ENCODE measurements around the gene ERI3.

Gene ERI3

DNA sequence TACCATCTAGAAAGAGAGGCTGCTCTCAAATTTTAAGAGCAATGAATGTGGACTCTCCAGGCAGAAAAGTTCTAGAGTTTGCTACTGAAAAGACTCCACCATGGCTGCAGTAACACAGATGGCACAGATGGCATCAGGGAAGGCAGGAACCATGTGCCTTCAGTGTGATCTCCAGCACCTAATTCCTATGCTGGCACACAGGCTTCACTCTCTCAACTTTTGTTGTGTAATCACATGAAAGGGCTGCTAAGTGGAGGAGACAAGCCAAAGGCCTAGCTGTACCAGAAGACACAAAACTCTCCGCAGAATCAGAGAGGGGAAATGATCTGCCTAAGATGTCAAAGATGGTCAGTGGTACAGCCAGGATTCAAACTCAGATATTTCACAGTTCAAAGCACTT is 31.1 kb downstream of the ERI3 start:
- Histone ChIP-seq H3K9ac (ENCODE audit: low read length) (no peak overlapping the region), H3K4me3 (ENCODE audit: low read length) (no peak overlapping the region), H3K27me3 (ENCODE audit: control insufficient read depth, insufficient read depth, low read length) (no peaks in the 10 kb centered on the region), H3K36me3 (ENCODE audit: control insufficient read depth, insufficient read depth, low read length) (no peaks in the 10 kb centered on the region), H3K27ac (ENCODE audit: low read depth, low read length) (no peak overlapping the region), H3K4me1 (ENCODE audit: control insufficient read depth, insufficient read depth, low read length) (peaks cover 5% of the 10 kb centered on the region)

DNA sequence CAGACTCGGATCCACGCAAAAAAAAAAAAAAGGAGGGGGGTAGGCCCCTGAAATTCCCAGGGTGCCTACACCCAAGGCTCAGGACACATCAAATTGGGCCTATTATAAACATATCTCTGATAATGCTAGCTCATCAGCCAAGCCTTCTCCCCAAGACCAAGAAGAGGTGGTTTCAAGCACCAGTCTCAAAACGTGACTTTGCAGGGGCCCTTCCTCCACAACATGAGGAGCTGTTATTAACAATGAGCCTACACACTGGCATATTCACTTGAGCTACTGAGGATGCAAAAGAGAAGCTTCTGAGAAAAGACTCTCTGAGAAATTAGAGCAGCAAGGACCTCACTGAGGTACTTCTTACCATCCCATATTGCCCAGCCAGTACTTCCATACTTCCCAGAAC is 32.7 kb downstream of the ERI3 start:
- Histone ChIP-seq H3K27me3 (ENCODE audit: control insufficient read depth, insufficient read depth, low read length) (no peaks in the 10 kb centered on the region), H3K4me1 (ENCODE audit: control insufficient read depth, insufficient read depth, low read length) (no peaks in the 10 kb centered on the region), H3K36me3 (ENCODE audit: control insufficient read depth, insufficient read depth, low read length) (no peaks in the 10 kb centered on the region), H3K4me3 (ENCODE audit: low read length) (no peak overlapping the region), H3K9ac (ENCODE audit: low read length) (no peak overlapping the region), H3K27ac (ENCODE audit: low read depth, low read length) (no peak overlapping the region)

DNA sequence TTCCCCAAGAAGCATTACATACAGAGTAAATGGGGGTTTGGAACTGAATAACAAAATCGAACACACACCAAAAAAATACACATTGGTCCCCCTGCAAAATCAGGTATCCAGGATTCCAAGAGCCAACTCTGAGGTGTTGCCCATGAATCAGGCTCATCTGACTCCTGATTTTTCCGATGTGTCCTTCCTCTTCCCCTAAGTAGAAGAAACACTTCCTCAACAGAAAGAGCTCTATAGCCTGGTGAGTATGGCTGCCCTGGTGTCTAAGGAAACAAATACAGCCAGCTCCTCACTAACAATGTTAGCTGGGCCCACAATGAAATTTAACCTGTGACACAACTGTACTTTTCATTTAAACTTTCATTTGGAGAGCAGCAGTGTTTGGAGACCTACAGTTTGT is 33.6 kb downstream of the ERI3 start:
- Histone ChIP-seq H3K4me3 (ENCODE audit: low read length) (no peak overlapping the region), H3K27ac (ENCODE audit: low read depth, low read length) (no peak overlapping the region), H3K4me1 (ENCODE audit: control insufficient read depth, insufficient read depth, low read length) (no peaks in the 10 kb centered on the region), H3K36me3 (ENCODE audit: control insufficient read depth, insufficient read depth, low read length) (no peaks in the 10 kb centered on the region), H3K9ac (ENCODE audit: low read length) (no peak overlapping the region), H3K27me3 (ENCODE audit: control insufficient read depth, insufficient read depth, low read length) (no peaks in the 10 kb centered on the region)

DNA sequence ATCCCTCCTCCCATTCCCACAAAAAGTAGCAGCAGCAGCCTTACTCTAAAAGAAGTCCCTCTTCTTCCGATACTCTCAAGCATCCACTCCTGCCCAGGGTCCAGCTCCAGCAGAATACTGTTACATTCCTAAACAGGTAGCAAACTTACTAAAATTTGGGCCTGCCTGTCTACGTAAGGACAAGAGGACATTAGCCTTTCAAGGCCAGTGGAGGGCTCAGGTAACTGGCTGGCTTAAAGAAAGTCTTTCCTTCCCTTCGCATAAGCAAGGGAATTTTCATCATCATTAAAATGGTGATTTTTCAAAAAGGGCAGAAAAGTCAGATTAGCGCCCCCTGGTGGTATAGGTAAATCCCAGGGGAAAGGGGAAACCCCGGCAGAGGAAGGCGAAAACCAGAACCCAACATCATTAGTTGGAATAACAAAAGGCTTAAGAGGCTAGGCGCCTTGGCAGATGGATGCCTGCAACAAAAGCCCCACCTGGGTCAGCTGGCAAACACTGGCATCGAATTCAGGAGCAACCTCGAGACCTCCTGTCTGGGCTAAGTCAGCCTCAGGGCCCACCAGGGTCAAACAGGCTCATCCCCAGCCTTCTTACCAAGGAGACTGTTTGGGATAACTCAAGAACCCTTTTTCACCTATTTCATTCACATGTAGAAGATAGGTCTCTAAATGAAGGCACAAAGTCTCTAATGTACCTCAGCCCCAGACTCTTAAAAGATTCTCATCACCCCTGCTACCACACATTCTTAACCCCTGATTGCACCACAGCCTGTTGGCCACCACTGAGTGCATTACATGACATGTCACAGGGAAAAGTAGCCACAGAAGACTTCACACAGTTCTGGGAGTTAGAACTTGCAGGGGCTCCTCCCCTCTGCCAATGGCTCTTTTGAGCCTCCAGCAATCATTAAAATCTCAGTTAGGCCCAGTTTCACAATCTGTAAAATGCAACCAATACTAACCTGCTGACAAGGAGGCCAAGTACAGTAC is 36.7 kb downstream of the ERI3 start:
- H3K9ac ChIP-seq (ENCODE audit: low read length): no peak overlapping the region
- H3K4me3 ChIP-seq (ENCODE audit: low read length): no peak overlapping the region
- H3K27ac ChIP-seq (ENCODE audit: low read depth, low read length): no peak overlapping the region
- H3K4me1 ChIP-seq (ENCODE audit: control insufficient read depth, insufficient read depth, low read length): no peaks in the 10 kb centered on the region
- no peaks in the 10 kb centered on the region for H3K36me3 ChIP-seq (ENCODE audit: control insufficient read depth, insufficient read depth, low read length)
- no peaks in the 10 kb centered on the region for H3K27me3 ChIP-seq (ENCODE audit: control insufficient read depth, insufficient read depth, low read length)

DNA sequence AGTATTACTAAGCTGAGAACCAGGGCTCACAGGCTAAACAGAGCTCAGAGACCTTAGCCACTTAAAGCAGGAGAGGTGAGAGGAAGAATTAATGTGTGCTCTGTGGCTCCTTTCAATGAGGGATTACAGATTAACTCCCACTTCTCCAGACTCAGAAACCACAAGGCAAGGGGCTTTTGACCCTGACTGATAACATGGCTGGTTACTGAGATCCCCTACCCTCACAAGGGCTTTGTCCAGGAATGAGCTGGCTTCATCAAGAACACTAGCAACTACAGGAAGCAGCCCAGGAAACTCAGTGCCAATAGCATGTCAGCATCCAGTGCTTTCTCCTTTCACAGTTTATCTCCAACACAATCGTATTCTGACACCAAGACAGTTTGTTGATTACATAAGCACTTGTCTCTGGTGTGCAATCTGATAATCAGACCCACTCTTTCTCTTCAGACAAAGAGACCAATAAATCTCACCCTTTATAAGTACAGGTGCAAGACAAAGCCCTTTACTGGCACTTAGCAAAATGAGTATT is 38.8 kb downstream of the ERI3 start:
- H3K27me3 ChIP-seq (ENCODE audit: control insufficient read depth, insufficient read depth, low read length): no peaks in the 10 kb centered on the region
- H3K4me3 ChIP-seq (ENCODE audit: low read length): no peak overlapping the region
- H3K4me1 ChIP-seq (ENCODE audit: control insufficient read depth, insufficient read depth, low read length): no peaks in the 10 kb centered on the region
- H3K27ac ChIP-seq (ENCODE audit: low read depth, low read length): no peak overlapping the region
- H3K36me3 ChIP-seq (ENCODE audit: control insufficient read depth, insufficient read depth, low read length): peaks cover 7% of the 10 kb centered on the region
- no peak overlapping the region for H3K9ac ChIP-seq (ENCODE audit: low read length)

DNA sequence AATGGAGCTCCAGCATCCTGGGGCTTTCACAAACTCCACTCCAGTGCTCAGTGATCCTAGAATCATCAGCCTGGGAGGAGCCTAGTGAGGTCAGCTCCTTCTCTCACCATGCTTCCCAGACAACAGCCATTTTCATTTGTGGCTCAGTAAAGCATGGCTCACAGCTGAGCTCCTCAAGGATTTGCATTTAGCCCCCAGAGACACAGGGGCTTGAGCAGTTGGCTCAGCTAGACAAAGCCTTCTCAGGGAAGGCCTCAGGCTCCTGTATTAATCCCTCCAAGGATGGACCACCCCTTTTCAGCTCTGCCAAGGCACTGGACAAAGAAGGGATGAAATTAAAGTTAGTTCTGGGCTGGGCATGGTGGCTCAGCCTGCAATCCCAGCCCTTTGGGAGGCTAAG is 39.5 kb downstream of the ERI3 start:
- Histone ChIP-seq H3K27ac (ENCODE audit: low read depth, low read length) (no peak overlapping the region), H3K36me3 (ENCODE audit: control insufficient read depth, insufficient read depth, low read length) (peaks cover 7% of the 10 kb centered on the region), H3K4me3 (ENCODE audit: low read length) (no peak overlapping the region), H3K9ac (ENCODE audit: low read length) (no peak overlapping the region), H3K4me1 (ENCODE audit: control insufficient read depth, insufficient read depth, low read length) (no peaks in the 10 kb centered on the region), H3K27me3 (ENCODE audit: control insufficient read depth, insufficient read depth, low read length) (no peaks in the 10 kb centered on the region)

DNA sequence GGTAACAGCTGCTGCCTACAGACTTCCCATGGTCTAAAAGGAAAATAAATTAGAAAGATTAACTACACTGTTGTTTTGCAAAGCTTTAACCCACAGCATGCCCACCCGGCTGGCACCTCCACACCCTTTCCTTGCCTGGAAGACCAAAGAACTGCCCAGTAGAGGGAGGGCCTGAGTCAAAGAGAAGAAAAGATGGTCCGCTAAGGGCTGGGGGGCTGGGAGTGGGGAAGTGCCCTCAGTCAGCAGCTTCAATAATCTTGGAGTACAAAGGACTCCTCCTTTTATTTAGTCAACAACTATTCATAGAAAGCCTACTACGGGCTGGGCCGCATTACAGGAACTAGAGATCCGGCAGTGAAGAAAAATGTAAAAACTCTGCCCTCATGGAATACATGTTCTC is 40.6 kb downstream of the ERI3 start:
- Histone ChIP-seq H3K4me3 (ENCODE audit: low read length) (no peak overlapping the region), H3K9ac (ENCODE audit: low read length) (no peak overlapping the region), H3K36me3 (ENCODE audit: control insufficient read depth, insufficient read depth, low read length) (peaks cover 7% of the 10 kb centered on the region), H3K27me3 (ENCODE audit: control insufficient read depth, insufficient read depth, low read length) (no peaks in the 10 kb centered on the region), H3K4me1 (ENCODE audit: control insufficient read depth, insufficient read depth, low read length) (no peaks in the 10 kb centered on the region), H3K27ac (ENCODE audit: low read depth, low read length) (no peak overlapping the region)

DNA sequence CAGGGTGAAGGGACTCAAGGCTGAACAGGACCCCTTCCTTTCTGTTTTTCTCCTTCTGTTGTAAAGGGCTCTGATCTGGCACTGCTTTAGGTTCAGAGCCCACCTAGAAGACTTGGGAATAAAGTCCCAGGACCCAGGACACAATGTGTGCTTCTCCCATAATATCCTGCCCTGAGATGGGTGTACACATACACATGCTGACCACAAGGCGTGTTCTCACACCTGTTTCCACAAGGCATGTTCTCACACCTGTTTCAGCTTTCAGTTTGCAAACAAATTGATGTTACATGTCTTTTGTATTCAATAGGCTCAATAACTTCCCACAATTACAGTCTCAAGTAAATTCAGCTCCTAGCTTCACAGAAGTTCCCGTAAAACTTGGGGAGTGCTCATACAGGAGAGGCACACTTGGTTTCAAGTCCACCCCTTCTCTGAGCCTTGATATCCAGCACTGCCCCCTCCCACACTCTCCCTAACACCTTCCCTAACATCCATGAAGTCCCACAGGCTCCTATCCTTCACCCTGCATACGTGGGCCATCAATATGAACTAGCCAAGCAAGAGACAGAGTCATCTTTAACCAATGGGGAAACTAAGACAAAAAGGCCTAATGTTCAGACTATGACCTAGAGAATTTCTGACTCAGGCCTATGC is 41.7 kb downstream of the ERI3 start:
- H3K4me1 ChIP-seq (ENCODE audit: control insufficient read depth, insufficient read depth, low read length): no peaks in the 10 kb centered on the region
- peaks cover 7% of the 10 kb centered on the region for H3K36me3 ChIP-seq (ENCODE audit: control insufficient read depth, insufficient read depth, low read length)
- H3K4me3 ChIP-seq (ENCODE audit: low read length): no peak overlapping the region
- H3K27me3 ChIP-seq (ENCODE audit: control insufficient read depth, insufficient read depth, low read length): no peaks in the 10 kb centered on the region
- no peak overlapping the region for H3K9ac ChIP-seq (ENCODE audit: low read length)
- H3K27ac ChIP-seq (ENCODE audit: low read depth, low read length): no peak overlapping the region

DNA sequence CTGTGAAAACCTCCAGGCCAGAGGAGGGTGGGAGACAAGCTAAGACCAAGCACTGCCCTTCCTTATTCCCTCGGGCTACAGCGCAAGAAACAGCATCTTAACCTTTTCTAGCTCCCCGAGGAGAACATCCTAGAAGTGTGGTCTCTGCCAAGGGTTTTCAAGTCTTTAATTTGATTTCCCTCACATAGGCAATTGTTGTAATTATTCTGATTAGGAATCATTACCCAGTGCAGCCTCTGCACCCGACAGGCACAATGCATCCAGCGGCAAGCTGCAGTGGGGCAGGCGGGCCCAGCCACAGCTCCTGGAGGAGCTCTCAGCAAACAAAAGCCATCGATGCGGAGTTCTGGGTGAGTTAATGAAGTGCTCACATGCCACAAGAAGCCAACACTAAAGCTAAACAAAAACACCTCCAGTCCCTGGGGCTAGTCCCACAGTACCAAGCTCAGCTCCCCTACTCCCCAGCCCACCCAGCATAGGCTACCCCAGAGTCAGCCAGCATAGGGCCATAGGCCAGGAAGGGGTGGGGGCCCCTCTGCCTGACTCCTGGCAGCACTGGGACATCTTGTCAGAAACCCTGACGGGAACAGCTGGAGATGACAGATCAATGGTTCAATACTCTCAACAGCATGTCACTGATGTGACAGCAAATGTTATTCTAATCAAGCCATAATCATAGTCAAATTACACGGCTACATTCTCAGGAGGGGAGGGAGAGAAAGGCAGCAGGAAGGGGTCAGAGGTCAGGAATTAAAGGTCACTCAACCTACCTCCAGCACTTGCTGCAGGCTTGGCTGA is 42.5 kb downstream of the ERI3 start:
- Histone ChIP-seq H3K4me1 (ENCODE audit: control insufficient read depth, insufficient read depth, low read length) (no peaks in the 10 kb centered on the region), H3K27me3 (ENCODE audit: control insufficient read depth, insufficient read depth, low read length) (no peaks in the 10 kb centered on the region), H3K9ac (ENCODE audit: low read length) (no peak overlapping the region), H3K36me3 (ENCODE audit: control insufficient read depth, insufficient read depth, low read length) (peaks cover 11% of the 10 kb centered on the region), H3K4me3 (ENCODE audit: low read length) (no peak overlapping the region), H3K27ac (ENCODE audit: low read depth, low read length) (no peak overlapping the region)

DNA sequence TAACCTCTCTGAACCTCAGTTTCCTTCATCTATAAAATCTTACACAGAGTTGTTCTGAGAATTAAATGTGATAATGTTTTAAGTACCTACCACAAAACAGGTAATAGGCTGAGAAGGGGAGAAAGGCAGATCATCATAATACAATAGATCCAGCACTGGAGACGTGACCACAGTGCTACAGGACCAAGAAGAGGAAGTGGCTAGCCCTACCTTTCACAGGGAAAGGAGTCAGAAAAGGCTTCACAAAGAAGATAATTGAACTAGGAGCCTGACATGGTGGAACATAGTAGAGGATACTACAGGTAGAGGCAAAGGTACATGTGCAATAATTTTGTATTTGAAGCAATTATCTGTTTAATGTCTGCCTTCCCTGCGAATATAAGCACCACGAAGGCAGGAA is 45.1 kb downstream of the ERI3 start:
- no peaks in the 10 kb centered on the region for H3K4me1 ChIP-seq (ENCODE audit: control insufficient read depth, insufficient read depth, low read length)
- peaks cover 17% of the 10 kb centered on the region for H3K36me3 ChIP-seq (ENCODE audit: control insufficient read depth, insufficient read depth, low read length)
- H3K4me3 ChIP-seq (ENCODE audit: low read length): no peak overlapping the region
- H3K27ac ChIP-seq (ENCODE audit: low read depth, low read length): no peak overlapping the region
- H3K27me3 ChIP-seq (ENCODE audit: control insufficient read depth, insufficient read depth, low read length): no peaks in the 10 kb centered on the region
- no peak overlapping the region for H3K9ac ChIP-seq (ENCODE audit: low read length)

DNA sequence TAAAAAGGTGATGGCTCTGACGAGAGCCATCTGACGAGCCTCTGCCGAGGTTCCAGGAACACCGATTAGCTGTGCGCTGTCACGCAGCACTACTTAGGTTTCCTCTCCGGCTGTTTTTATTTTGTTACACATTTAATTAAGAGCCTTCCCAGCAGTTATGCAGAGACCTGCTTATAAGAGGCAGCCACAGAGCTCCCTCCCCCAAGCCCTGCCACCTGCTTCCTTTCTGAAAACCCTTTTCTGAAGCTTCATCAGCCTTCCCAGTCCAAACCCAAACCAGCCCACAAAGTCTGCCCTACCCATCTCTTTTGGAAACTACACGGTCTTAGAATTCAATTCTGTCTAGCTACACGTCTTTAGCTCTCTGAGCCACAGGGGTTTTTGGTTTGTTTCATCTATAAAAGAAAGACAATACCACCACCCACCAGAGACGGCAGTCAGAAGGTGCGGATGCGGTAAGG is 49.1 kb downstream of the ERI3 start:
- Histone ChIP-seq H3K9ac (ENCODE audit: low read length) (no peak overlapping the region), H3K36me3 (ENCODE audit: control insufficient read depth, insufficient read depth, low read length) (peaks cover 15% of the 10 kb centered on the region), H3K4me1 (ENCODE audit: control insufficient read depth, insufficient read depth, low read length) (no peaks in the 10 kb centered on the region), H3K27me3 (ENCODE audit: control insufficient read depth, insufficient read depth, low read length) (no peaks in the 10 kb centered on the region), H3K27ac (ENCODE audit: low read depth, low read length) (no peak overlapping the region), H3K4me3 (ENCODE audit: low read length) (no peak overlapping the region)

DNA sequence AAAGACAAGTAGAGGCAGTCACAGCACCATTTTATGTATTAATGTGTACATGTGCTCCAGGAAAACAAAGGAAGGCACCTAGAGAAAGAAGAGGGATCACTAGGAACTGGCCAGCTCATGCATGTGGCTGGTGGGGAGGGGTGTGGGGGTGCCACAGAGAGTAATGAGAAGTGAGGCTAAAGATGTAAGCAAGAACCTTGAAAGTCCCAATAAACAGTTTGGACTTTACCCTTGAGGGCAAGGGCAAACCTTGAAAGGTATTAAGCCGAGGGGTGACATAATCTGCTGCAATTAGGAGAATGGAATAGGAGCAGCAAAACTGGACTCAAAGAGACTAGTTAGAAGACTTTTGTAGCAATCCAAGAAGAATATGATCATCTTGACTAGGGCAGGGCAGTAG is 51.5 kb downstream of the ERI3 start:
- H3K9ac ChIP-seq (ENCODE audit: low read length): no peak overlapping the region
- no peak overlapping the region for H3K4me3 ChIP-seq (ENCODE audit: low read length)
- H3K4me1 ChIP-seq (ENCODE audit: control insufficient read depth, insufficient read depth, low read length): no peaks in the 10 kb centered on the region
- H3K27ac ChIP-seq (ENCODE audit: low read depth, low read length): no peak overlapping the region
- H3K27me3 ChIP-seq (ENCODE audit: control insufficient read depth, insufficient read depth, low read length): no peaks in the 10 kb centered on the region
- peaks cover 15% of the 10 kb centered on the region for H3K36me3 ChIP-seq (ENCODE audit: control insufficient read depth, insufficient read depth, low read length)

Data from rectal smooth muscle tissue (tissue), 1 donor.